ENCODE measurements around the gene LARGE1. TPM values are rescaled to one million over a fixed set of nuclear protein-coding genes. Genes with fewer than 3 reads are reported as not detected.

Gene LARGE1
- total and polyA plus RNA-seq, 8 donors, result 4.1 to 29.3 (median 13.7) TPM

- ATAC-seq, result no peak
- H3K27me3 ChIP-seq, result peaks cover 0 to 6% (median 0%) of the 10 kb centered on the region in 4 donors
- peaks cover 3 to 9% (median 5%) of the 10 kb centered on the region in 3 donors for H3K4me1 ChIP-seq
- H3K27ac ChIP-seq, result no peak overlapping the region
- no peak for FAIRE-seq
- no peaks in the 10 kb centered on the region for H3K36me3 ChIP-seq
- no peak for DNase-seq
- H3K9me3 ChIP-seq, result no peaks in the 10 kb centered on the region
- WGBS, 2 donors, result 66 to 82% methylated on average over 5 of the region's 5 CpGs
- H3K4me3 ChIP-seq, result no peak overlapping the region
- intact Hi-C loops (cut with DNase I), result loop anchor here in 1 of 3 donors (10.0 kb wide), 1 partner anchor 177 kb away; no protein-coding TSS in a partner anchor
- TF ChIP-seq, protein P1, sequence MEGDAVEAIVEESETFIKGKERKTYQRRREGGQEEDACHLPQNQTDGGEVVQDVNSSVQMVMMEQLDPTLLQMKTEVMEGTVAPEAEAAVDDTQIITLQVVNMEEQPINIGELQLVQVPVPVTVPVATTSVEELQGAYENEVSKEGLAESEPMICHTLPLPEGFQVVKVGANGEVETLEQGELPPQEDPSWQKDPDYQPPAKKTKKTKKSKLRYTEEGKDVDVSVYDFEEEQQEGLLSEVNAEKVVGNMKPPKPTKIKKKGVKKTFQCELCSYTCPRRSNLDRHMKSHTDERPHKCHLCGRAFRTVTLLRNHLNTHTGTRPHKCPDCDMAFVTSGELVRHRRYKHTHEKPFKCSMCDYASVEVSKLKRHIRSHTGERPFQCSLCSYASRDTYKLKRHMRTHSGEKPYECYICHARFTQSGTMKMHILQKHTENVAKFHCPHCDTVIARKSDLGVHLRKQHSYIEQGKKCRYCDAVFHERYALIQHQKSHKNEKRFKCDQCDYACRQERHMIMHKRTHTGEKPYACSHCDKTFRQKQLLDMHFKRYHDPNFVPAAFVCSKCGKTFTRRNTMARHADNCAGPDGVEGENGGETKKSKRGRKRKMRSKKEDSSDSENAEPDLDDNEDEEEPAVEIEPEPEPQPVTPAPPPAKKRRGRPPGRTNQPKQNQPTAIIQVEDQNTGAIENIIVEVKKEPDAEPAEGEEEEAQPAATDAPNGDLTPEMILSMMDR (IDR thresholded peaks at IDR 0.05), result no peak
Observed at GRCh38 chr22:33927752-33928151, 7.5 kb upstream of the LARGE1 start.

DNA sequence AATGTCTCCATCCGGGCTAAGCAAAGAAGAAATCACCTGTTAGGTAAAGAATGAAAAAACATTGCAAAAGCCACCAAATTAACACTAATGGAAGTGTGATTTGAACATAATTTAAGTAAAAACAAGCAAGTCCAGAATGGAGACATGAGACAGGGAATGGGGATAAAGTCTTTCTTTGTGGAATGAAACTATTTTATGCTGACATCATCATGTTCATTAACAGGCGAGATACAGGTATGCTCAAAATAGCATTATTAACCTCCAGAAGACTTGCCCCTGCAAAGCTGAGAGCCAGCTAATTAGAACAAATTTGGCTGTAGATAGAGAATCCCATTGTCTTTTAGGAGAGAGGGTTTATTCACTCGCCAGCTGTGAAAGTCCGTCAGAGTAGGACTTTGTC lies 4.9 kb upstream of the LARGE1 start:
- no peaks in the 10 kb centered on the region for H3K36me3 ChIP-seq
- DNase-seq, result no peak
- intact Hi-C loops (cut with DNase I), result loop anchor here in 1 of 3 donors (10.0 kb wide), 1 partner anchor 180 kb away; no protein-coding TSS in a partner anchor
- 76 to 83% methylated on average over 4 of the region's 4 CpGs for WGBS, 2 donors
- peaks cover 3 to 10% (median 5%) of the 10 kb centered on the region in 3 donors for H3K4me1 ChIP-seq
- peaks cover 0 to 6% (median 0%) of the 10 kb centered on the region in 4 donors for H3K27me3 ChIP-seq
- ATAC-seq, result no peak
- no peak overlapping the region for H3K27ac ChIP-seq
- TF ChIP-seq, protein P1 (IDR thresholded peaks at IDR 0.05), result no peak
- H3K4me3 ChIP-seq, result no peak overlapping the region
- no peaks in the 10 kb centered on the region for H3K9me3 ChIP-seq
- no peak for FAIRE-seq

DNA sequence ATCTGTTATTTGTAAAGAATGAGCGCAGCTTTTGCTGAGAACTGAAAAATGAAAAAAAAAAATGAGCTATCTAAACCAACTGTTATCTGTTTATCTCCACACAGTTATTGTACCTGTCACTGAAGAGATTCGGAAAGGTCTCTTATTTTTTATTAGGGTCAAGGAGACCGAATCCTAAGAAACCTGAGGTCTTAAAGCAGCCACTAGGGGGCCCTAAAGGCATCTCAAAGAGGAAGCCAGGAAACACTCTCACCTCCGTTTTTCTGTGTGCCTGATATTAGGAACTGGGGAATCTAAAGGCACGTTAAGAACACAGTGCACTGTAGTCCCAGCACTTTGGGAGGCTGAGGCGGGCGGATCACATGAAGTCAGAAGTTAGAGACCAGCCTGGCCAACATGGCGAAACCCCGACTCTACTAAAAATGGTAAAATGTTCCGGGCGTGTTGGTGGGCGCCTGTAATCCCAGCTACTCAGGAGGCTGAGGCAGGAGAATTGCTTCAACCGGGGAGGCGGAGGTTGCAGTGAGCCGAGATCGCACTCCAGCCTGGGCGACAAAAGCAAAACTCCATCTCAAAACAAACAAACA lies 3.5 kb upstream of the LARGE1 start:
- FAIRE-seq, result no peak
- WGBS, 2 donors, result 36 to 38% methylated on average over 15 to 17 of the region's 17 CpGs

DNA sequence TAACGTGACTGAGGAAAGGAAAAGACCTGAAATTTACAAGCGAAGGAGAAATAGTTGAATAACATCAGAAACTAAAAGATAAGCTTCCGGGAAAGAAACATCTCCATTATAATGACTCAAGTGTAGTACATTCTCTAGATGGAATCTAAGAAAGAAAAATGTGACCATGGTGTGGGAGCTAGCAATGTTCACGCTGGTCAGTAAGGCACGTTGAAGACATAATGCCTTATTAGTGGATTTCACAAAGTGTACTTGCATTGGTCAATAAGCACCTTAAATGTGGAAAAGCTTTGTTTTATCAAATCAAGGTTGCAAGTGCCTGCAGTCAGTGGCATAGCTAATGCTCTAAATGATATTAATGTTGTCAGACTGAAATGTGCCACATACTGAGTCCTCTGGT lies 2.8 kb upstream of the LARGE1 start:
- intact Hi-C loops (cut with DNase I), result loop anchor here in 2 of 3 donors (5.0 to 10.0 kb wide), 2 partner anchors 182 to 184 kb away; no protein-coding TSS in a partner anchor
- peaks cover 3 to 10% (median 5%) of the 10 kb centered on the region in 3 donors for H3K4me1 ChIP-seq
- no peak for FAIRE-seq
- TF ChIP-seq, protein P1 (IDR thresholded peaks at IDR 0.05), result no peak
- no peak for DNase-seq
- H3K27ac ChIP-seq, result no peak overlapping the region
- no peaks in the 10 kb centered on the region for H3K9me3 ChIP-seq
- WGBS, 2 donors, result 1 to 2% methylated on average over 5 of the region's 5 CpGs
- no peak for ATAC-seq
- no peaks in the 10 kb centered on the region for H3K36me3 ChIP-seq
- H3K27me3 ChIP-seq, result peaks cover 0 to 1% (median 0%) of the 10 kb centered on the region in 4 donors
- H3K4me3 ChIP-seq, result peak overlapping the region in 2 of 4 donors; percentile 61 to 88

More for the DNA sequence above, 3.5 kb upstream of the LARGE1 start:
- no peak overlapping the region for H3K27ac ChIP-seq
- peak in 3 of 4 donors; percentile 15 to 26 (median 20) for ATAC-seq
- peaks cover 3 to 10% (median 5%) of the 10 kb centered on the region in 3 donors for H3K4me1 ChIP-seq
- no peak overlapping the region for H3K4me3 ChIP-seq
- intact Hi-C loops (cut with DNase I), result loop anchor here in 2 of 3 donors (5.0 to 10.0 kb wide), 2 partner anchors 181 to 184 kb away; no protein-coding TSS in a partner anchor
- no peaks in the 10 kb centered on the region for H3K9me3 ChIP-seq
- no peaks in the 10 kb centered on the region for H3K36me3 ChIP-seq
- peak in 4 of 6 donors; percentile 44 to 67 (median 62) for DNase-seq
- peaks cover 0 to 6% (median 0%) of the 10 kb centered on the region in 4 donors for H3K27me3 ChIP-seq
- TF ChIP-seq, protein P1 (IDR thresholded peaks at IDR 0.05), result peak; percentile 52 to 84 (median 64)

GRCh38 chr22:33922349-33922681 lies 2.0 kb upstream of the LARGE1 start:
- WGBS, 2 donors, result 0 to 1% methylated on average over 23 of the region's 23 CpGs
- ATAC-seq, result peak in 2 of 4 donors; percentile 12 to 13
- peak in 5 of 6 donors; percentile 15 to 68 (median 30) for DNase-seq
- H3K4me1 ChIP-seq, result peaks cover 3 to 10% (median 5%) of the 10 kb centered on the region in 3 donors
- no peaks in the 10 kb centered on the region for H3K27me3 ChIP-seq
- intact Hi-C loops (cut with DNase I), result loop anchor here in 2 of 3 donors (5.0 to 10.0 kb wide), 2 partner anchors 182 to 185 kb away; no protein-coding TSS in a partner anchor
- TF ChIP-seq, protein P1 (IDR thresholded peaks at IDR 0.05), result no peak
- H3K9me3 ChIP-seq, result no peaks in the 10 kb centered on the region
- H3K36me3 ChIP-seq, result no peaks in the 10 kb centered on the region
- peak overlapping the region; percentile 42 to 88 (median 62) for H3K4me3 ChIP-seq
- FAIRE-seq, result no peak
- H3K27ac ChIP-seq, result peak overlapping the region in 1 of 4 donors; percentile 51
